NCI-H146 (cell line): ENCODE measurements around the gene TEAD4.

Experiments
- DNase-seq: peaks from one replicate; lab custom pipeline; 2025; lab: John Stamatoyannopoulos, UW

Gene TEAD4

GRCh38 chr12:3032770-3033538, 73.8 kb downstream of the TEAD4 start:
- no peak for DNase-seq

GRCh38 chr12:3033539-3033867, 74.3 kb downstream of the TEAD4 start:
- no peak for DNase-seq

- DNase-seq, result peak; percentile 70
Measured at GRCh38 chr12:3034067-3034750, 75.0 kb downstream of the TEAD4 start.

GRCh38 chr12:3035171-3035570, 76.0 kb downstream of the TEAD4 start:
- no peak for DNase-seq

- DNase-seq, result no peak
Measured at GRCh38 chr12:3035815-3036702, 76.9 kb downstream of the TEAD4 start.

GRCh38 chr12:3036901-3037600, 77.9 kb downstream of the TEAD4 start:
- DNase-seq, result no peak

GRCh38 chr12:3038166-3038565, 79.0 kb downstream of the TEAD4 start:
- no peak for DNase-seq

- no peak for DNase-seq
Measured at GRCh38 chr12:3038926-3039510, 79.8 kb downstream of the TEAD4 start.

GRCh38 chr12:3040026-3040656, 80.9 kb downstream of the TEAD4 start:
- no peak for DNase-seq

GRCh38 chr12:3040663-3041544, 81.7 kb downstream of the TEAD4 start:
- no peak for DNase-seq

- peak; percentile 78 for DNase-seq
Measured at GRCh38 chr12:3041558-3042164, 82.5 kb downstream of the TEAD4 start.

- no peak for DNase-seq
Measured at GRCh38 chr12:3042394-3042793, 83.2 kb downstream of the TEAD4 start.

GRCh38 chr12:3042826-3043225, 83.6 kb downstream of the TEAD4 start:
- DNase-seq, result no peak

- DNase-seq, result no peak
Measured at GRCh38 chr12:3043406-3043805, 84.2 kb downstream of the TEAD4 start.

- no peak for DNase-seq
Measured at GRCh38 chr12:3044141-3044630, 85.0 kb downstream of the TEAD4 start.

GRCh38 chr12:3045494-3045893, 86.3 kb downstream of the TEAD4 start:
- DNase-seq, result no peak

GRCh38 chr12:3045989-3046388, 86.8 kb downstream of the TEAD4 start:
- no peak for DNase-seq

- DNase-seq, result no peak
Measured at GRCh38 chr12:3046441-3047200, 87.4 kb downstream of the TEAD4 start.

GRCh38 chr12:3047961-3048360, 88.8 kb downstream of the TEAD4 start:
- peak; percentile 23 for DNase-seq
